ENCODE results near the gene RAB22A.

- TF ChIP-seq CSDC2 (CRISPR knock-in tag; IDR thresholded peaks at IDR 0.05) (no peak), TOX (CRISPR knock-in tag; IDR thresholded peaks at IDR 0.05; ENCODE audit: borderline replicate concordance) (no peak), SNAI2 (CRISPR knock-in tag; IDR thresholded peaks at IDR 0.05) (no peak)
Measured at GRCh38 chr20:58271606-58272351, 37.7 kb upstream of the RAB22A start.

Data from SK-N-SH treated with all-trans-retinoic acid at 6 μM for 48 hours (cell line).